HG02588 (cell line): Measurements from ENCODE around the gene CPM.

Experiments used
- ATAC-seq: cut with Tn5 transposase; IDR thresholded peaks from one replicate; pipeline ENCODE4 v1.9.1; 2021; ENCODE audit warnings: mild to moderate bottlenecking, moderate library complexity; ENCODE audit not compliant: unreplicated experiment

Gene CPM

GRCh38 chr12:68932961-68933893, at the start of gene CPM:
Gene CPM, minus strand, starts transcription at chr12:68933171. Its CDS starts 334 bp downstream, at chr12:68932837.
- ATAC-seq = peak; percentile 97

GRCh38 chr12:68981516-68981915, 48.5 kb upstream of the CPM start:
- no peak for ATAC-seq

GRCh38 chr12:68980476-68981212, 47.7 kb upstream of the CPM start:
- no peak for ATAC-seq

GRCh38 chr12:68978678-68979077, 45.7 kb upstream of the CPM start:
- no peak for ATAC-seq

GRCh38 chr12:68977909-68978610, 45.1 kb upstream of the CPM start:
- no peak for ATAC-seq

- ATAC-seq = no peak
These were observed 44.4 kb upstream of the CPM start for GRCh38 chr12:68977335-68977734.

GRCh38 chr12:68976395-68976841, 43.4 kb upstream of the CPM start:
- ATAC-seq = no peak

- ATAC-seq = no peak
These were observed 42.8 kb upstream of the CPM start for GRCh38 chr12:68975811-68976210.

- no peak for ATAC-seq
These were observed 39.6 kb upstream of the CPM start for GRCh38 chr12:68972595-68972994.

GRCh38 chr12:68971404-68971803, 38.4 kb upstream of the CPM start:
- no peak for ATAC-seq

- ATAC-seq = no peak
These were observed 38.0 kb upstream of the CPM start for GRCh38 chr12:68970951-68971350.

GRCh38 chr12:68970306-68970705, 37.3 kb upstream of the CPM start:
- no peak for ATAC-seq

- ATAC-seq = no peak
These were observed 34.1 kb upstream of the CPM start for GRCh38 chr12:68967046-68967445.

- no peak for ATAC-seq
These were observed 31.1 kb upstream of the CPM start for GRCh38 chr12:68963856-68964745.

- ATAC-seq = no peak
These were observed 30.2 kb upstream of the CPM start for GRCh38 chr12:68962877-68963855.

GRCh38 chr12:68959891-68960464, 27.0 kb upstream of the CPM start:
- no peak for ATAC-seq

- no peak for ATAC-seq
These were observed 26.3 kb upstream of the CPM start for GRCh38 chr12:68959143-68959858.

- ATAC-seq = peak; percentile 92
These were observed 25.4 kb upstream of the CPM start for GRCh38 chr12:68958322-68958721.
